HG03139 (cell line): ENCODE data around the gene GSK3B.
"Not testable (repeated sequence)": the region's sequence is repeated elsewhere in the genome, so short reads cannot be mapped to it uniquely, and the experiment has no call there.

Experiments
- ATAC-seq: cut with Tn5 transposase; IDR thresholded peaks from one replicate; pipeline ENCODE4 v1.9.1; 2021; ENCODE audit not compliant: unreplicated experiment

The GSK3B gene

DNA sequence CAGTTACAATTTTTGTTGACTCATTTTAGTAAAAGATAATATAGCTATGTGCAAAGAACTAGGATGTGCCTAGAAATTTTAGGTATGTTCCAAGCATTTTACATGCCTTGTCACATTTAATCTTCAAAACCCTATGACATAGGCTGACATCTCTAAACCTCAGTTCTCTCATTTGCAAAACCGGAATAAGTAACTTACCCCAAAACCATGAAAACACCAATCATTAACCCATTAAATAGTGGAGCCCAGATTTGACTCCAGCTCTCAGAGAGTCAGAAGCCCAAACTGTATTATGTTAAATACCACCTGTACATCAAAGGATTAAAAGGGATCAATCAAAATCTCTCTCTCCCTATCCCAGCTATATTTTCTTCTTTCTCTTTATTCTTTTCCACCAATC, 36.6 kb downstream of the GSK3B start:
- peak; percentile 64 for ATAC-seq

- ATAC-seq = no peak
Measured at GRCh38 chr3:120057029-120057428, 37.2 kb downstream of the GSK3B start.

DNA sequence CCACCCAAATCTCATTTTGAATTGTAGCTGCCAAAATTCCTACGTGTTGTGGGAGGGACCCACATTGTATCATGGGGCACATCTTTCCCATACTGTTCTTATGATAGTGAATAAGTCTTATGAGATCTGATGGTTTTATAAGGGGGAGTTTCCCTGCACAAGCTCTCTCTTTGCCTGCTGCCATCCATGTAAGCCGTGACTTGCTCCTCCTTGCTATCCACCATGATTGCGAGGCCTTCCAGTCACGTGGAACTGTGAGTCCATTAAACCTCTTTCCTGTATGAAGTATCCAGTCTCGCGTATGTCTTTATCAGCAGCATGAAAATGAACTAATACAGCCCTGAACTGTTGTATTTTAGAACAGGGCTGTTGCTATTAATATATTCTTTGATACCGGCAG, 40.6 kb downstream of the GSK3B start:
- ATAC-seq = not testable (repeated sequence)

DNA sequence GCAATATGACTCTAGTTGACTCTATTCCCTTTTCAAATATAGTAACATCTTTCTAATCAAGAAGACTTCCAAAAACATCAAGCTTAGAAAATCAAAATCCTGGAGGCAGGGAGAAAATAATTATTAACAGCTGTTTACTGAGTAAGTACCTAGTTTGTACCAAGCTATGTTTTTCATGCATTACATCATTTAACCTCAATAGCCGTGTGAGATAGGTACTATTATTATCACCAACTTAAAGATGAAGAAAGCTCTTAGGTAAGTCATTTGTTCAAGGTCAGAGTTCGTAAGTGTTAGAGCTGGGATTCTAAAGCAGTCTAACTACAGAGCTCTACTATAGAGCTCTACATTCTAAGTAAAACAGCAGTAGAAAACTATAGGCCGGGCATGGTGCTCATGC, 41.6 kb downstream of the GSK3B start:
- peak; percentile 44 for ATAC-seq

DNA sequence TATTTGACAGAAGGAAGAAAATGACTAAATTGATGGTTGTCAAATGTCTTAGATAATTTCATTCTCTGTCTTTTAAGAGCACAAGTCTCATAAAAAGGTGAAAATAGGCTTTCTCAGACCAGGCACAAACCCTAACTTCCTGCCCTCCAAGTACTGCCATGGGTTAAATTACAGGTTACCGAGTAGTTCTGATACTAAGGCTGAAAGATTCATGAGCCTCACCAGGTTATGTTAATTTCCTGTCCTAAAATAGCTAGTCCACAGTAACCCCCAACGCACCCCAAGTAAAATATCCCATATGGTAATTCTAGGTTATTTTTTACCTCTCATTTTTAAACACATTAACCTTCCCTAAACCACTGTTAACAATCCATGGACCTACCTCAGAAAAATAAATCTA, 42.0 kb downstream of the GSK3B start:
- peak; percentile 71 for ATAC-seq

DNA sequence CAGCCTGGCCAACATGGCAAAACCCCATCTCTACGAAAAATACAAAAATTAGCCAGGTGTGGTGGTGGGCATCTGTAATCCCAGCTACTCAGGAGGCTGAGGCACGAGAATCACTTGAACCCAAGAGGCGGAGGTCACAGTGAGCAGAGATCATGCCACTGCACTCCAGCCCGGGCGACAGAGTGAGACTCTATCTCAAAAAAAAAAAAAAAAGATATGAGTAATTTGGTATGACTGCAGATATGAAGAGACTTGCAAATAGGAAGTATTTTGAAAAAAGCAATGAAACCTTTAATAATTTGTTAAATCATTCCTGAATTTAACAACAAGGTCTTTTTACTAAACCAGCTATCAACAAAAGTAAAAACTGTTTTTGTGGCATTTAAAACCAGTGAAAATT, 42.7 kb downstream of the GSK3B start:
- not testable (repeated sequence) for ATAC-seq

DNA sequence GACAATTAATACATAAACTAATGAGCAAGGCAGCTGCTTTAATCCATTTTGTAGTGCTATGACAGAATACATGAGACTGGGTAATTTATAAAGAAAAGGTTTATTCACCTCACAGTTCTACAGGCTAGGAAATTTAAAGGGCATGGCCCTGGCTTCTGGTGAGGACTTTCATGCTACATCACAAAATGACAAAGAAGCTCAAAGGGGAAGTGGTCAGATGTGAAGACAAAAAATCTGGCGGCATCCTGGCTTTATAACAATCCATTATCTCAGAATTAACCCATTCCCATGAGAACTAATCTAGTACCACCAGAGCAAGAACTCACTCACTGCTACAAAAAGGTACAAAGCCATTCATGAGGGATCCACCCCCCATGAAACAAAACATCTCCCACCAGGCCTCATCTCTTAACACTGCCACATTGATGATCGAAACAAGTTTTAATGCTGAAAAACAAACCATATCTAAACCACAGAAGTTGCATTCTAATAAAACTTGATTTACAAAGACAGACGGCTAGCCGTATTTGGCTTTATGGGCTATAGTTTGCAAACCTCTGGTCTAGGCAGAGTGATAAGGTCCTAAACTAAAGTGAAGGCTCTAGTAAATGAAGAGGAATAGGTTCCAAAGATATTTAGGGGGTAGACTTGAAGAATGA, 44.2 kb downstream of the GSK3B start:
- no peak for ATAC-seq

DNA sequence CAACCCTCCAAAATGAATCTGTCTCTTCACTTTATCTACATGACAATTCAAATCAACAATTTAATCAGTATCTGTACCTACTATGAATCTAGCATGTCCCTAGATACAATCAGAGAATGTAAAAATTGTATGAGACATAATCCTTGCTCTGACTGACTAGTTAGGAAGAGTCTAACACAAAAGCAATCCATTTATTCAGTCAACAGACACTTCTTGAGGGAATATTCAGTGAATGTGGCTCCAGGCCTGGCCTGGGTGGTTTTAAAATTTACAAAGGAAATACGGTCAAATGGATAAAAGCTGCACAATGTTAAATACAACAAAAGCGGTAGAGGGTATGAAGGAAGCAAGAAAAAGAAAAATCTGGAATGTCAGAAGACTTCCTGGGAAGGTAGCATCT, 45.2 kb downstream of the GSK3B start:
- no peak for ATAC-seq

DNA sequence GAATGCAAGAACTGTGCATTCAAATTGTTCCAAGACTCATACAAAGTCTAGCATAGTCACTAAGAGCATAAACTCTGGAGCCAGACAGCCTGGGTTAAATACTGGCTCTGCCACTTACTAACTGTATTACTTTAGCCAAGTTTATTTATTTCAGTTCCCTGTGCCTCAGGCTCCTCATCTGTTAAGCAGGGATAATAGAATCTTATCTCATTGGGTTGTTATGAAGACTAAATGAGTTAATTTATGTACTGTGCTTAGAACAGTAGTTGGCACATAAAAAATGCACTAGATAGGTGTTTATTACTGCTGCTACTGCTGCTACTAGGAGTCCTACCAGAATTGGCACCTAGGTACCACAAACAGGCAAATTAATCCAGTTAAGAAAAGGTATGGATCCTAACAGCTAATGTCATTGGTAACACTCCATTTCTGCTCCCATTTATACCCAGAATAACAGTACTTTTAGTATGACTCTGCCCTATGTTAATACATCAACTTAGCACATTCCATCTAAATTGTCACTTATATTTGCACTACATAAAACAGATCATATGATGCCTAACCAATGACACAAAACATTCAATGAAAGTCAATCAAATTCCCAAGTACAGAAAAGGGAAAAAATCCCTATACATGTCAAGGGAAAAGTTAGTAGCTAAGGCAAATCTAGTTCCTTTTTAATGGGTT, 45.7 kb downstream of the GSK3B start:
- ATAC-seq = no peak

DNA sequence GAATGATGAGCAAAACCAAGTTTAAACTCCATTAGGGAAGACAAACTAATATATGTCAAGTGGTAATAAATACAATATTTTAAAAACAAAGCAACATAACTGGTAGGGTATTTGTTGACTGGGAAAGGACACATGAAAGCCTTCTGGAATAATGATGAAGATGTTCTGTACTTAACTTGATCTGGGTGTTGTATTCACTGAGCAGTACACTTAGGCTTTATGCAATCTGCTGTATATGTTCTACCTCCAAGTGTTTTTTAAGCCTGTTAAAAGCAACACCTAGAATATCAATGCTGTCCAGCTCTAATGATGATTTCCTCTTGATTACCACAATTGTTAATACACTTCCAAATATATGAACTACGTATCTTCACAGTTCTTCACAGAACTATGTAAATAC, 46.6 kb downstream of the GSK3B start:
- no peak for ATAC-seq

DNA sequence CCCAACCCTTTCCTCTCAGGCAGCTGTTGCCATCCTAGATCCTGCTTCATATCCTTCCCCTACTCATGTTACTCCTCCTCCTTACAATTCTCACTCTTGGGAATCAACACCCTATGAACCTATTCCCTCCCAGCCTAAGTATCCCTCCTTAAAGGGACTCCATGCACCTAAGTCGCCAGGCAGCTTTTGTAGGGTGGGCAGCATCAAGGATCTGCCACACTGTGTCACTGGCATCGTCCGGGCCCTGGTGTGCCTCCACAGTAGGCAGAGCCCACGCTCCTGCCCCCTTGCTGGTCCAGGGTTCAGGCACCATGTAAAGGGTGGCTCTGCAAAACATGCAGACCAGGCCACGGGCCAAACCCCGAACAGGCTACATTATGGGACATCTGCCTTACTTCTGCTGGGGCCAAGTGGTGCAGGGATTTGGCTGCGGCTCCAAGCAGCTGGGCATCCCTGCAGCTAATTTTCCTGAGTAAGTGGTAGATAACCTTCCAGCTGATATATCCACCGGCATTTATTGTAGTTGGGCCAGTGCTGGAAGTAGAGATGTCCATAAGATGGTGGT, 53.4 kb downstream of the GSK3B start:
- ATAC-seq = no peak

- ATAC-seq = no peak
Measured at GRCh38 chr3:120039642-120040610, 54.3 kb downstream of the GSK3B start.

- no peak for ATAC-seq
Measured at GRCh38 chr3:120033596-120033995, 60.7 kb downstream of the GSK3B start.

GRCh38 chr3:120031561-120031960, 62.7 kb downstream of the GSK3B start:
- no peak for ATAC-seq

DNA sequence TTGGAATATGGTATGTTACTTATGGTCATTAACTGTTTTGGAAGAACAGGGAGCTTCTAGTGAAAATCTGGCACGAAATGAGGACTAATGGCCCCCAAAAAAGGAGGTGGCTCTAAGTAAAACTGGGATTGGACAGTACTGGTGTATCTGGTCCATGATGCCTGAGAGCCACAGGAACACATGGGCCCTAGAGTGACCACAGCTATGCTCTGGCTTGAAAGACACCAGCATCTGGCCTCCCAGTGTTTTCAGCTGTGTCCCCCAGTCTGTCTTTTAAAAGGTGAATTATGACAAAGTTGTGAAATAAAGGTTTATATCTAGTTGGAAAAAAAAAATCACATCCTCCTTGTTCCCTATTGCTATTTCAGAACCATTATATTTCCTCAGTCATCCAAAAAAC, 64.5 kb downstream of the GSK3B start:
- ATAC-seq = no peak

DNA sequence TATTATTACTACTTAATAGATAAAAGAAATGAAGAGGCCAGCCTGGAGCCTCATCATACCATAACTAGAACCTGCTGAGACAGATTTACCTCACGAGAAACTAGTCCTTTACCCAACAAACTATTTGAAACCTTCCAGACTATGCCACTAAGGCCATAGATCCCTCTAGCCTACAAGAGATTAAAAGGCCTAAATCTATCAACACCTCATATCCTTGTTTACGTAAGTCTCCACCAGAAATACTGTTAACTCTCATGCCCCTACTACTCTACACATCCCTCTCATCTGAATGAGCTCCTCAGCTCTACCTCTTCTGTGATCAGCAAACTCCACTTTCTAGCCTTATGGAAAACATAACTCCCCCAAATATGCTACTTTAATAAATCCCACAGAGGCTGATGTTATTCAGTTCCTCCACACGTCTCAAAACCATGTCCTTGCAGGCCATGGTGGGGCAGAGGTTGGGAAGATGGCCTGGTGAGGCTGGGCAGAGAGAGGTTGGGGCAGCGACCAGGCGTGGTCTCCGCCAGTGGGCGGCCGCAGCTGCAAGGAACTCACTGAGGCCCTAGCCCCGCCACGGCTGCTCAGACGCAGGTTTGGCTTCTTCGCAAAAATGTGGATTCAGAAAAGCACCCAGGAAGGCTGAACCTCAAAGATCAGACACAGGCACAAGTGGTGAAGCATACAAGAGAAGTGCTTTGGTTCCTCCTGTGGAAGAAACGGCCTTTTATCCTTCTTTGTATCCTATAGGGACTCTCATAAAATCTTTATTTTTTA, 65.8 kb downstream of the GSK3B start:
- ATAC-seq = no peak

DNA sequence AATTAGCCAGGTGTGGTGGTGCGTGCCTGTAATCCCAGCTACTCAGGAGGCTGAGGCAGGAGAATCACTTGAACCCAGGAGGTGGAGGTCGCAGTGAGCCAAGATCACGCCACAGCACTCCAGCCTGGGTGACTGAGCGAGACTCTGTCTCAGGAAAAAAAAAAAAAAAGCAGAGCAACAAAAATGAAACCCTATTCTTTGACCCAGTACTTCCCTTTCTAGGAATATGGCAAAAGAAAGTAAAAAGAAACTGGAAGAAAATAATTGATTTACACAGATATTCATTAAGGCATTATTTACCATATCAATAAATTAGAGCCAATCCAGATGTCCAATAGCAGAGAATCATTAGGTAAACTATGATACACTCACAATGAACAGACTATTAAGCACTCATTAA, 67.0 kb downstream of the GSK3B start:
- ATAC-seq = no peak

GRCh38 chr3:120025520-120025919, 68.7 kb downstream of the GSK3B start:
- no peak for ATAC-seq

DNA sequence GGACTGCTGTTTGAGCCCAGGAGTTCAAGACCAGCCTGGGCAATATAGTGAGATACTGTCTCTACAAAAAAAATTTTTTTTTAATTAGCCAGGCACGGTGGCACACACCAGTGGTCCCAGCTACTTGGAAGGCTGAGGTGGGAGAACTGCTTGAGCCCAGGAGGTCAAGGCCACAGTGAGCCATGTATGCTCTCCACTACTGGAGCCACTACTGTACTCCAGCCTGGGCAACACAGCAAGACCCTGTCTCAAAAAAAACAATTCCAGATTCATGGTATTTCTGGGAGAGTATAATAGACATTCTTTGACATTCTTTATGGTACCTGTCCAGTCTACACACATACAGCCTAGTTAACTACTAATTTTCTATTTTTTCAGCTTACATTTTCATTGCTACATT, 70.1 kb downstream of the GSK3B start:
- no peak for ATAC-seq

DNA sequence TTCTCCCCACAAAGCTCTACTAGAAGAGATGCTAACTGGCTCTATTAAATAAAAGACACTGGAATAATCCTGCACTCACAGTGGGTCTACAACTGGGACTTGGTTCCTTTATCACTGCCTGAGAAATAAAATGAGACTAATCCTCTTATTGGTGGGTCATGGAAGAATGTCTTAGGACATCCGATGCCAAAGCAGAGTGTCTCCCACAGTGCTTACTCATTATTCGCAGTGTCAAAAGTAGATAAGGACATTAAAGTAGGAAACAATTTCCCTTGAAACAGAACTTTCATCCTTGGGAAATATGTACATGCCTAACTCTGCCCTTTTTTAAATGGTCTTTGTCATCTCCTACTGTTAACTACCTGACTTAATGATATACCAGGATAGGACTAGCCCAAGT, 71.5 kb downstream of the GSK3B start:
- ATAC-seq = no peak

DNA sequence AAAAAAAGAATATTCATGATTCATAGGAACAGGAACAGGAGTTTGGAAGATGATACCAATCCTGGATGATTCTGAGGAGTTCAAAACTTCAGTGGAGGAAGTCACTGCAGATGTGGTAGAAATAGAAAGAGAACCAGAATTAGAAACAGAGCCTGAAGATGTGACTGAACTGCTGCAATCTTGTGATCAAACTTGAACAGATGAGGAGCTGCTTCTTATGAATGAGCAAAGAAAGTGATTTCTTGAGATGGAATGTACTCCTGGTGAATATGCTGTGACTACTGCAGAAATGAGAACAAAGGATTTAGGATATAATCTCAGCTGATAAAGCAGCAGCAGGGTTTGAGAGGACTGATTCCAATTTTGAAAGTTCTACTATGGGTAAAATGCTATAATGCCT, 72.7 kb downstream of the GSK3B start:
- ATAC-seq = no peak
